ENCODE results near the gene MMP23B.
"Not testable (repeated sequence)": the region's sequence is repeated elsewhere in the genome, so short reads cannot be mapped to it uniquely, and the experiment has no call there.

Gene MMP23B

DNA sequence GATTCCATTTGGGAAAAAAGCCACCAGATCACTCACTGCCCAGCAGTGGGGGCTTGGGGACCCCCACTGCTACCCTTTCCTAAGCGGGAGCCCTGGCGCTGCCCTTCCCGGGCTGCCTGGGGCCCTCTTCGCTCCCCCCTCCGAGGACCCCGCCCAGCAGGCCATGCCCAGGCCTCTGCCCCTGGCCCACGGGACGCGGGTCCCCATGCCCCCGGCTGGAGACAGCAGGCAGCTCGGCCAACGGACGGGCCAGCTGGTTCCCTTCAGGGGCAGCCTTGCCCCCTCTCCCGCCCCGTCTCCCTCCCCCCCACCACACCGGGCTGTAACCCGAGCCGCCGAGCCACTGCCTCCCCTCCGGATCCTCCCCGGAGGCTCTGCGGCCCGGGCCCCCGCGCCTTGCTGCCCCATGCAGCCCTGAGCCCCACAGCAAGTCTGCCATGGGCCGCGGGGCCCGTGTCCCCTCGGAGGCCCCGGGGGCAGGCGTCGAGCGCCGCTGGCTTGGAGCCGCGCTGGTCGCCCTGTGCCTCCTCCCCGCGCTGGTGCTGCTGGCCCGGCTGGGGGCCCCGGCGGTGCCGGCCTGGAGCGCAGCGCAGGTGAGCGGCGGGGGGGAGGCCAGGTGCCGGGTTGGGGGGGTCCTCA lies at the start of gene MMP23B:
TSS of gene MMP23B (plus strand) at position 392 of the 639 bp plus-strand sequence. CDS start at position 438, 46 bp downstream.
- no peak for DNase-seq (ENCODE audit: low read depth)
- TF ChIP-seq, protein P1, sequence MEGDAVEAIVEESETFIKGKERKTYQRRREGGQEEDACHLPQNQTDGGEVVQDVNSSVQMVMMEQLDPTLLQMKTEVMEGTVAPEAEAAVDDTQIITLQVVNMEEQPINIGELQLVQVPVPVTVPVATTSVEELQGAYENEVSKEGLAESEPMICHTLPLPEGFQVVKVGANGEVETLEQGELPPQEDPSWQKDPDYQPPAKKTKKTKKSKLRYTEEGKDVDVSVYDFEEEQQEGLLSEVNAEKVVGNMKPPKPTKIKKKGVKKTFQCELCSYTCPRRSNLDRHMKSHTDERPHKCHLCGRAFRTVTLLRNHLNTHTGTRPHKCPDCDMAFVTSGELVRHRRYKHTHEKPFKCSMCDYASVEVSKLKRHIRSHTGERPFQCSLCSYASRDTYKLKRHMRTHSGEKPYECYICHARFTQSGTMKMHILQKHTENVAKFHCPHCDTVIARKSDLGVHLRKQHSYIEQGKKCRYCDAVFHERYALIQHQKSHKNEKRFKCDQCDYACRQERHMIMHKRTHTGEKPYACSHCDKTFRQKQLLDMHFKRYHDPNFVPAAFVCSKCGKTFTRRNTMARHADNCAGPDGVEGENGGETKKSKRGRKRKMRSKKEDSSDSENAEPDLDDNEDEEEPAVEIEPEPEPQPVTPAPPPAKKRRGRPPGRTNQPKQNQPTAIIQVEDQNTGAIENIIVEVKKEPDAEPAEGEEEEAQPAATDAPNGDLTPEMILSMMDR (IDR thresholded peaks at IDR 0.05; ENCODE audit: low read length, missing control alignments) = no peak
- H3K4me3 ChIP-seq (replicated peaks; ENCODE audit: low read depth, low read length) = no peak within 1 kb of the TSS

DNA sequence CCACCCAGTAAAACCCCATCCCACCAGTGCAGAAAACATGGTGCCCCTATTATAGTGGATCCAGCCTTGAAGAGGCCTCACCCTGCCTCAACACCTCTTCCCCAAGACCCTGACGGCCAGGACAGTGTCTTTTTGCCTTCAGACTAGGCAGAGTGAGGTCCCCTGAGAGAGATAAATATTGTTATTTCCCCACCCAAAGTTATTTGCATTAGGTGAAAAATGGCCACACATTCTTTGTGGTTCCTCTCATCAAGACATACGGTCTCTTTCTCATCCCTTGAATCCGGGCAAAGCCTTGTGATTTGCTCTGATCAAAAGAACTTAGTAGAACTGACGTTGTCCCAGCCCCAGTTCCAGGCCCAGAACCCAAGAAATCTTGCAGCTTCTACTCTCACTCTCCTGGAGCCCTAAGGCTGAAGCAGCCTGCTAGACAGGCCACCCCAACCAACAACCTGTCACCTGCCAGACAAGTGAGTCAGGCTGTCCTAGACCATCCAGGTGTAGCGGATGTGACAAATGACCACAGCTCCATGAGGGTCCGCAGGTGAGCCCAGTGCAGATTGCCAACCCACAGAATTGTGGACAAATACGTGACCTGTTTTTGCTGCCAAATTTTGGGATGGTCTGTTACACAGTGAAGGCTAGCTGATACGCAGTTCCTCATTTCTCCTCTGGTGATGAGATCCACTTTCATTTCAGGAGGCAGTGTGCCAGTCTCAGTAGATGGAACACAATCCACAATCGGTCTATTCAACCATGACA lies 49.2 kb upstream of the MMP23B start:
- H3K4me3 ChIP-seq (replicated peaks; ENCODE audit: low read depth, low read length) = no peak overlapping the region
- TF ChIP-seq, protein P1 (IDR thresholded peaks at IDR 0.05; ENCODE audit: low read length, missing control alignments) = no peak
- no peak for DNase-seq (ENCODE audit: low read depth)

DNA sequence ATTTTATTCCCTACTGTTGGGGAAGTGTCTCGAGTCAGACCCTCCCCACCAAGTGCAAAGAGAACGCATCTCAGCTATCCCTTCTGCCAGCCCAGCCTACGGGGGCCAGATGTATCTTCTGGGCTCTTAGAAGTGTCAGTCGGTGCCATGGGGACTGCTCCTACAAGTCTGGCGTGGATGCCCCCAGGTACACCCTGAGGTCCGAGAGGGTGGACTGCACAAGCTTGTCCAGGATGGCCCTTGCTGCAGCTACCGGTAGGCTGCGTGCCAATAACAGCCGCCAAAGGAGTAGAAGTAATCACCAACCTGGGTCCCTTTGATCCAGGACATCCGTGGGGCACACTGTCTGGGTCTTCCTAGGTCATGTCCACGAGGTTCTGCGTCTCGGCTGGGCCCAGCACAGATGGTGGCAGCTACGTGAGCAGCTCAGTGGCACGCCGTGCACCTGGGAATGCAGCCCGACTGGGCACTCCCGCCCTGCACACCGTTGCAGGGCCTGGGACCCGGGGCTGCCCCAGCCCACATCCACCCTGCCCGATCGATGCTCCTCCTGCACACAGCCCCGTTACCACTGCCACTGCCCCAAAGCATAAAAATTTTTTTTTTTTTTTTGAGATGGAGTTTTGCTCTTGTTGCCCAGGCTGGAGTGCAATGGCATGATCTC lies 48.5 kb upstream of the MMP23B start:
- H3K4me3 ChIP-seq (replicated peaks; ENCODE audit: low read depth, low read length) = no peak overlapping the region
- TF ChIP-seq, protein P1 (IDR thresholded peaks at IDR 0.05; ENCODE audit: low read length, missing control alignments) = no peak
- DNase-seq (ENCODE audit: low read depth) = no peak

DNA sequence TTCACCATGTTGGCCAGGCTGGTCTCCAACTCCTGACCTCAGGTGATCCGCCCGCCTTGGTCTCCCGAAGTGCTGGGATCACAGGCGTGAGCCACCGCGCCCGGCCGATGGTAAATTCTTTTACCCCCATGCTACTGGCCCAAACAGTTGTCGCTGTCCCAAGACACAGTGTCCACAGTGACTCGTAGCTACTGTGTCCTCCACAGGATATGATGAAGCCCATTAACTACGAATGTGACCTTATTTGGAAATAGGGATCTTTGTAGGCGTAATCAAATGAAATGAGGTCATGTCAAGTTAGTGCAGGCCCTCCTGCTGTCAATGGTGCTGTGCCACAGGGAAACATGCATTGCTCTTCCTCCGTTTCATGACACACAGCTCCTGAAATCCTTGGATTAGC lies 40.5 kb upstream of the MMP23B start:
- H3K4me3 ChIP-seq (replicated peaks; ENCODE audit: low read depth, low read length) = no peak overlapping the region
- DNase-seq (ENCODE audit: low read depth) = no peak
- TF ChIP-seq, protein P1 (IDR thresholded peaks at IDR 0.05; ENCODE audit: low read length, missing control alignments) = no peak

DNA sequence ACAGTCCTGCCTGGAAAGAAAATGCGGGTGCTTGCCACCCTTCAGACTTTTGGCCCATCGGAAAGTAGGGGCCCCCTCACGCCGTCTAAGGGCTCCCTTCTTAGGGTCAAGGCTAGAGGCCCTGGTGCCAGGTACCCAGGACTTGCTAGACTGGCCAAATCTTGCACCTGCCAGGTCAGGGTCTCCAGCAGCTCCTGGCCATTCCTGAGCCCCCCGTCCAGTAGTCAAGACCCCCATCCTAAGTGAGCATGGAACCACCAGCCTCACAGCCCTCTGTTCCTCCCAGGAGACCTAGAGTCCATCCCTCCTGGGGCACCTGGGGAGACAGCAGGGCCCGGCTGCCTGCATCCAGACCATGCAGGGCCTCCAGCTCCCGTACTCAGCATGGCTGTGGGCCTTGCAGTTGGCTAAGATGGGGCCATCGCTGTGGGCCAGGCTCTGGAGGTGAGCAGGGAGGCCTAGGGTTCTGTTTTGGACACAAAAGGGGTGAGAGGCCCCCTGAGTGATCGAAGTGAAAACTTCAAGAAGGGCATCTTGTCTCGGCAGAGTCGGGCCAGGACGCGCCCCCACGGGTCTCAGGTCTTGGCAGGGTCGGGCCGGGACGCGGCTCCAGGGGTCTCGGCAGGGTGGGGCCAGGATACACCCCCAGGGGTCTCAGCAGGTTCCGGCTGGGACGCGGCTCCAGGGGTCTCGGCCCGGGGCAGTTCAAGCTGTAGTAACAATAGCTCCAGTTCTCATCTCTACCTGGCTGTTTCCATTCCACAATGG lies 38.0 kb upstream of the MMP23B start:
- DNase-seq (ENCODE audit: low read depth) = no peak
- H3K4me3 ChIP-seq (replicated peaks; ENCODE audit: low read depth, low read length) = no peak overlapping the region
- TF ChIP-seq, protein P1 (IDR thresholded peaks at IDR 0.05; ENCODE audit: low read length, missing control alignments) = no peak

DNA sequence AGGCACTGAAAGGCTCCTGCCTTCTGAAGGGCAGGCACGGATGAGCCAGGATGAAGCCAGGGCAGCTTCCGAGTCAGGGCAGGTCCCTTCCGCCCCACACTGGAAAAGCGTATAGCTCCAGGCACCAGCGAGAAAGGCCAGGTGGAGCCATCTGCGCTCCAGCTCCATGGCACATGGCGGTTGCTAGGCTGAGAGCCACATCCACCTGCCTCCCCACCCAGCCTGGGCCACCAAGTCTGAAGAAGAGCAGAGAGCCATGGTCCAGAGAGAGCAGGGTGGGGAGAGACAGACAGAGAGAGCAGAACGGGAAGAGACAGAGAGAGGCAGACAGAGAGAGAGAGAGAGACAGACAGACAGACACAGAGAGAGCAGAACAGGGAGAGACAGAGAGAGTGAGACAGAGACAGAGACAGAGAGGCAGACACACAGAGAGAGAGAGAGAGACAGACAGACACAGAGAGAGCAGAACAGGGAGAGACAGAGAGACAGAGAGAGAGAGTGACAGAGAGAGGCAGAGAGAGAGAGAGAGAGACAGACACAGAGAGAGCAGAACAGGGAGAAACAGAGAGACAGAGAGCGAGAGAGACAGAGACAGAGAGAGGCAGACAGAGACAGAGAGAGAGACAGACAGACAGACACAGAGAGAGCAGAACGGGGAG lies 37.2 kb upstream of the MMP23B start:
- no peak for DNase-seq (ENCODE audit: low read depth)

DNA sequence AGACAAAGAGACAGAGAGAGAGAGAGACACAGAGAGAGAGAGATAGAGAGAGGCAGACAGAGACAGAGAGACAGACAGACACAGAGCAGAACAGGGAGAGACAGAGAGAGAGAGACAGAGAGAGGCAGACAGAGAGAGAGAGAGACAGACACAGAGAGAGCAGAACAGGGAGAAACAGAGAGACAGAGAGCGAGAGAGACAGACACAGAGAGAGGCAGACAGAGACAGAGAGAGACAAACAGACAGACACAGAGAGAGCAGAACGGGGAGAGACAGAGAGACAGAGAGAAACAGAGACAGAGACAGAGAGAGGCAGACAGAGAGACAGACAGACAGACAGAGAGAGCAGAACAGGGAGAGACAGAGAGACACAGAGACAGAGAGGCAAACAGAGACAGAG lies 36.6 kb upstream of the MMP23B start:
- not testable (repeated sequence) for DNase-seq (ENCODE audit: low read depth); H3K4me3 ChIP-seq (replicated peaks; ENCODE audit: low read depth, low read length)

More for the DNA sequence above, 37.2 kb upstream of the MMP23B start:
- TF ChIP-seq, protein P1 (IDR thresholded peaks at IDR 0.05; ENCODE audit: low read length, missing control alignments) = no peak
- no peak overlapping the region for H3K4me3 ChIP-seq (replicated peaks; ENCODE audit: low read depth, low read length)

Data from fibroblast of pulmonary artery (primary cell).